Spleen (tissue), 11 donors: ENCODE results near the gene SNX19. TPM values are rescaled to one million over a fixed set of nuclear protein-coding genes. Genes with fewer than 3 reads are reported as not detected.

Experiments used
- DNase-seq: peaks from one replicate; pipeline ENCODE4 v3.0.0-alpha.2; 2020
- H3K27ac ChIP-seq, 8 donors: fragments of 200-600 bp; sonication (generic) in 7 of 8; 1 replicate in 4 of 8; 2 replicates in 4 of 8; pipeline versions ENCODE4 v1.5.0 to v1.8.0; 2016 to 2021; ENCODE audit warnings: inconsistent platforms in 4 of 8, mild to moderate bottlenecking in 4 of 8, moderate library complexity in 1 of 8
- H3K27me3 ChIP-seq, 7 donors: fragments of 200-600 bp; sonication (generic) in 6 of 7; replicated peaks in 1 of 7; 1 replicate in 4 of 7; 2 replicates in 3 of 7; pipeline versions ENCODE4 v1.5.0 to v1.8.0; 2016 to 2021; ENCODE audit warnings: inconsistent platforms in 3 of 7, mild to moderate bottlenecking in 1 of 7
- H3K36me3 ChIP-seq, 6 donors: fragments of 200-600 bp; sonication (generic) in 5 of 6; 1 replicate in 4 of 6; 2 replicates in 2 of 6; pipeline versions ENCODE4 v1.5.0 to v1.8.0; 2016 to 2021; ENCODE audit warnings: inconsistent platforms in 2 of 6
- H3K4me1 ChIP-seq, 6 donors: fragments of 200-600 bp; sonication (generic) in 5 of 6; 1 replicate in 3 of 6; 2 replicates in 3 of 6; pipeline versions ENCODE4 v1.5.0 to v1.8.0; 2016 to 2021; ENCODE audit warnings: inconsistent platforms in 3 of 6
- H3K4me3 ChIP-seq, 8 donors: fragments of 200-600 bp; sonication (generic) in 7 of 8; 1 replicate in 4 of 8; 2 replicates in 4 of 8; pipeline versions ENCODE4 v1.5.0 to v1.8.0; 2016 to 2021; ENCODE audit warnings: inconsistent platforms in 4 of 8, mild to moderate bottlenecking in 4 of 8, moderate library complexity in 2 of 8
- H3K9me3 ChIP-seq, 8 donors: fragments of 200-600 bp; sonication (generic) in 7 of 8; 1 replicate in 4 of 8; 2 replicates in 4 of 8; pipeline versions ENCODE4 v1.5.0 to v1.8.0; 2016 to 2021; ENCODE audit warnings: inconsistent platforms in 4 of 8
- POLR2A ChIP-seq, 3 donors: fragments of 450-650 bp; IDR thresholded peaks; one replicate each; pipeline ENCODE4 v1.5.1; 2017; ENCODE audit warnings: antibody characterized with exemption in 3 of 3, mild to moderate bottlenecking in 1 of 3
- POLR2AphosphoS5 ChIP-seq, 3 donors: sonication (generic); formaldehyde crosslinking; IDR thresholded peaks; one replicate each; pipeline ENCODE4 v1.5.1; 2017; ENCODE audit warnings: antibody characterized with exemption in 3 of 3
- WGBS, 5 donors: extraction: QIAGEN DNeasy Blood & Tissue Kit in 3 of 5; methylation state at CpG; one replicate each; pipeline versions ENCODE4 v1.1.5 to v1.1.7; 2013 to 2018; 5-methylcytosine and 5-hydroxymethylcytosine counted together
- intact Hi-C: fragments of 100-400 bp; cut with DNase I; formaldehyde crosslinking; loops from one replicate; pipeline ENCODE4 v1.15.0; 2023; ENCODE audit warnings: low total_unique reads
- polyA plus RNA-seq, 3 donors: library from polyadenylated mRNA; stranded (reverse); fragments of 200-250 nt; gene quantifications; one replicate each; pipeline ENCODE4 v1.2.1, GENCODE V29; 2013
- total RNA-seq, 7 donors: library from RNA; depleted of rRNA in 3 of 7; stranded (reverse); fragments of >200 nt in 3 of 7; fragmentation: NEBNext Ultra II Directional in 4 of 7; extraction: Animal tissue kit (Norgen Biotek cat#: 25700) in 4 of 7; gene quantifications; one replicate each; pipeline versions ENCODE4 v1.1.0 to v1.2.1, GENCODE V29; 2016 to 2021
- TF ChIP-seq, protein P1 (sequence below), 11 experiments: fragments of 200-600 bp in 7 of 11; fragments of 450-650 bp in 4 of 11; sonication (generic) in 4 of 11; IDR thresholded peaks in 8 of 11; conservative IDR thresholded peaks in 3 of 11; 1 replicate in 7 of 11; 2 replicates in 4 of 11; pipeline versions ENCODE4 v1.4.0 to v1.8.0; 2016 to 2021; ENCODE audit warnings: antibody characterized with exemption in 11 of 11, inconsistent platforms in 4 of 11, mild to moderate bottlenecking in 1 of 11
- donor health status: healthy with polysubstance abuse.
- donor health status: DM: no; HTN: no; CAD: no; lungs with moderate emphysema.
- donor health status: DM: no; HTN: no; CAD: no.
- donor health status: Bipolar disorder and iron deficiency.
- donor health status: healthy.
- donor health status: DM: no; HTN: no; CAD: no.
- donor health status: DM: yes; HTN: yes; CAD: no.

SNX19 gene
- total and polyA plus RNA-seq, 10 donors, result 6.0 to 121 (median 64.8) TPM

DNA sequence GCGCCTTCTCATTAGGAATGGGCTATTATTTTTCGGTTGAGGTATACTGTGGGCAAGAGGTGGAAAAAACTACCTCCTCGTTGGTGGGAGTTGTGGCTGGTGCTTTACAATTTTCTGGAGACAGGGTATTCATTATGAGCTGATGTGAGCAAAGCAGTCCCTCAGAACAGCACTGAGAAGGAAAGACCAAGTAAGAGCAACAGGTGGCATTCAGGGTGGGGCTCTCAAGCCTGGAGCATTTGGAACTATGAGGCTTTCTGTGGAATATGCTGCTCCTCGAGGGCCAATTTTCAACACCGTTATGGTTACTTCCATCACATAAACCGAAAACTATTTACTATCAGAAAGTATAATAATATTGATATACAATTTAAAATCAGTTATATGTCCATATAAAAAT lies 3.7 kb downstream of the SNX19 start:
- H3K4me3 ChIP-seq, result no peak overlapping the region
- no peak overlapping the region for H3K27ac ChIP-seq
- no peaks in the 10 kb centered on the region for H3K27me3 ChIP-seq
- H3K9me3 ChIP-seq, result peaks cover 0 to 8% (median 0%) of the 10 kb centered on the region in 8 donors
- DNase-seq, result no peak
- peaks cover 0 to 78% (median 53%) of the 10 kb centered on the region in 6 donors for H3K36me3 ChIP-seq
- 93 to 97% (median 96%) methylated on average over 6 of the region's 6 CpGs for WGBS, 5 donors
- peaks cover 12 to 75% (median 30%) of the 10 kb centered on the region in 6 donors for H3K4me1 ChIP-seq
- intact Hi-C loops, result no loop called here
- TF ChIP-seq POLR2A (IDR thresholded peaks at IDR 0.05) (no peak), POLR2AphosphoS5 (IDR thresholded peaks at IDR 0.05) (no peak)
- TF ChIP-seq, protein P1, sequence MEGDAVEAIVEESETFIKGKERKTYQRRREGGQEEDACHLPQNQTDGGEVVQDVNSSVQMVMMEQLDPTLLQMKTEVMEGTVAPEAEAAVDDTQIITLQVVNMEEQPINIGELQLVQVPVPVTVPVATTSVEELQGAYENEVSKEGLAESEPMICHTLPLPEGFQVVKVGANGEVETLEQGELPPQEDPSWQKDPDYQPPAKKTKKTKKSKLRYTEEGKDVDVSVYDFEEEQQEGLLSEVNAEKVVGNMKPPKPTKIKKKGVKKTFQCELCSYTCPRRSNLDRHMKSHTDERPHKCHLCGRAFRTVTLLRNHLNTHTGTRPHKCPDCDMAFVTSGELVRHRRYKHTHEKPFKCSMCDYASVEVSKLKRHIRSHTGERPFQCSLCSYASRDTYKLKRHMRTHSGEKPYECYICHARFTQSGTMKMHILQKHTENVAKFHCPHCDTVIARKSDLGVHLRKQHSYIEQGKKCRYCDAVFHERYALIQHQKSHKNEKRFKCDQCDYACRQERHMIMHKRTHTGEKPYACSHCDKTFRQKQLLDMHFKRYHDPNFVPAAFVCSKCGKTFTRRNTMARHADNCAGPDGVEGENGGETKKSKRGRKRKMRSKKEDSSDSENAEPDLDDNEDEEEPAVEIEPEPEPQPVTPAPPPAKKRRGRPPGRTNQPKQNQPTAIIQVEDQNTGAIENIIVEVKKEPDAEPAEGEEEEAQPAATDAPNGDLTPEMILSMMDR (IDR thresholded peaks at IDR 0.05 in 8 of 11, conservative IDR thresholded peaks at IDR 0.05 in 3 of 11), result no peak

DNA sequence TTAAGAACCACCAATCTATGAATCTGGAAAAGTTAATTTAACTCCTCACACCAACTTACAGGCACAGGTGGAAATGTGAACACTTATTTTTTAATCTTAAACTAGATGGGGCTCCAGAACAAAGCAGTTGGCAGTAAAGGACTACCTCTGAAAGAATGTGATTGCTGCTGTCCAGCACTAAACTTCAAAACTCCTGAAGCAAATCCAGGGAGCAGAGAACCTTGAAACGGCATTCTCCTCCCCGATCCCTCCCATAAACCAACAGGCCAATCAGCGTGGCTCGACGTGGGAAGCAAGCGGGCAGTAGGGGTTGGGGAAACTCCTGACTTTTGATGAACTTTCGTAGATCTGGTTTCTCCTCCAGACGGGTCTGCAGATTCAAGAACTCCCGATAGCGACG lies 5.0 kb downstream of the SNX19 start:
- Histone ChIP-seq H3K27ac (no peak overlapping the region), H3K36me3 (peaks cover 0 to 91% (median 64%) of the 10 kb centered on the region in 6 donors), H3K27me3 (no peaks in the 10 kb centered on the region), H3K4me1 (peaks cover 12 to 70% (median 27%) of the 10 kb centered on the region in 6 donors), H3K4me3 (no peak overlapping the region), H3K9me3 (peaks cover 0 to 8% (median 0%) of the 10 kb centered on the region in 8 donors)
- no peak for DNase-seq
- no peak for TF ChIP-seq POLR2AphosphoS5 (IDR thresholded peaks at IDR 0.05)
- no peak for TF ChIP-seq POLR2A (IDR thresholded peaks at IDR 0.05)
- TF ChIP-seq, protein P1 (IDR thresholded peaks at IDR 0.05 in 8 of 11, conservative IDR thresholded peaks at IDR 0.05 in 3 of 11), result no peak
- intact Hi-C loops, result no loop called here
- 91 to 98% (median 93%) methylated on average over 11 of the region's 11 CpGs for WGBS, 5 donors

DNA sequence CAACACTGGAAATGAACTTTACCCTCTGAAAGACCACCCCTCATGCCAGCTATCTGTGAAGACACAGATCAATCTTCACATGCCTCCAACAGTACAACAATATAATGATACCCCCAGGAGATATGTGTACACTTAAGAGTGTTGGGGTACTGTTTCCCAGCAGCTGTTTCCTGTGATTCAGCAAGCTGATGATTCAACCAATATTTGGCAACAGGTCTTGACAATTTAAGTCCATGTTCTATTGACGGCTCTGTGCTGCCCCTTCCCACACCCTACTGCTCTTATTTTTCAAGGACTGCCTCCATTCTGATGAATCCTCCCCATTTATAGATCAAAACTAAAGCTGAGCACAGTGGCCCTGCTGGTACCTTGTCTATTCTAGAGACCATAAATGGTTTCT lies 6.6 kb downstream of the SNX19 start:
- Histone ChIP-seq H3K4me3 (no peak overlapping the region), H3K9me3 (peaks cover 0 to 8% (median 0%) of the 10 kb centered on the region in 8 donors), H3K36me3 (peaks cover 0 to 100% (median 77%) of the 10 kb centered on the region in 6 donors), H3K27ac (no peak overlapping the region), H3K4me1 (peaks cover 4 to 57% (median 16%) of the 10 kb centered on the region in 6 donors), H3K27me3 (no peaks in the 10 kb centered on the region)
- intact Hi-C loops, result no loop called here
- TF ChIP-seq POLR2AphosphoS5 (IDR thresholded peaks at IDR 0.05) (no peak), POLR2A (IDR thresholded peaks at IDR 0.05) (no peak)
- TF ChIP-seq, protein P1 (IDR thresholded peaks at IDR 0.05 in 8 of 11, conservative IDR thresholded peaks at IDR 0.05 in 3 of 11), result no peak
- WGBS, 5 donors, result 43 to 80% (median 58%) methylated on average over 1 of the region's 1 CpG
- no peak for DNase-seq

GRCh38 chr11:130908770-130909625 lies 7.3 kb downstream of the SNX19 start:
- no peak for DNase-seq
- TF ChIP-seq POLR2AphosphoS5 (IDR thresholded peaks at IDR 0.05) (no peak), POLR2A (IDR thresholded peaks at IDR 0.05) (no peak)
- TF ChIP-seq, protein P1 (IDR thresholded peaks at IDR 0.05 in 8 of 11, conservative IDR thresholded peaks at IDR 0.05 in 3 of 11), result no peak
- H3K27ac ChIP-seq, result no peak overlapping the region
- WGBS, 5 donors, result 77 to 96% (median 86%) methylated on average over 4 of the region's 4 CpGs
- H3K36me3 ChIP-seq, result peaks cover 0 to 100% (median 81%) of the 10 kb centered on the region in 6 donors
- intact Hi-C loops, result no loop called here
- no peak overlapping the region for H3K4me3 ChIP-seq
- peaks cover 0 to 5% (median 0%) of the 10 kb centered on the region in 8 donors for H3K9me3 ChIP-seq
- peaks cover 2 to 50% (median 11%) of the 10 kb centered on the region in 6 donors for H3K4me1 ChIP-seq
- H3K27me3 ChIP-seq, result no peaks in the 10 kb centered on the region
